ENCODE data around the gene PIK3R2.

DNA sequence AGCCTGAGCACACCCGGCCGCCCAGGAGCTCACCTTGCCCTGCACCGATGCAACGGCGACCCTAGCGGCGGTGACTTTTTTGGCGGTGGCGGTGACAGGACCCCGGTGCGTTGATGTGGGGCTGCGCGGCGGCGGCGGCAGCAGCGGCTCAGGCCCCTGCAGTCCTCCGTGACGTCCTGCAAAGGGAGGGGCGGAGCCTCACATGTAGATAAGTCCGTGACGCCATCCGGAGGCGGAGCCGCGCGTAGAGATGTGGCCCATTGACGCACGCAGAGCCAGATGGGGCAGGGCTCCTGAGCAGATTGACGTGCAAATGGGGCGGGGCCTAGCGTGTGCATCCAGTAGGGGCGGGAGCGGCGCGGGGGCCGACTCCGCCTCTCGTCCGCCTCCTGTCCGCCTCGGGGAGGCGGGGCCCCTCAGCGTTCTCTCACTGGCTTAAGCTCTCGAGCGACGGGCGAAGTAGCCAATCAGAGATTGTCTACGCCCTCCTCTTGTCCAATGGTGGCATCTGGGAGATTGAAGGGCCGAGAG is 51.0 kb downstream of the PIK3R2 start, which contains the start of gene RAB3A:
- TF ChIP-seq CTCF (conservative IDR thresholded peaks at IDR 0.05; ENCODE audit: low read depth in 2 of 2) (0 out of 4 replicates have a peak, but pooled peaks of 1 of the 2 experiments have one; percentile 8), EZH2 (IDR thresholded peaks at IDR 0.05; ENCODE audit: low read depth, unreplicated experiment) (no peak)

Measured in GM23338 (cell line).